ENCODE measurements around the gene TAF8.

DNA sequence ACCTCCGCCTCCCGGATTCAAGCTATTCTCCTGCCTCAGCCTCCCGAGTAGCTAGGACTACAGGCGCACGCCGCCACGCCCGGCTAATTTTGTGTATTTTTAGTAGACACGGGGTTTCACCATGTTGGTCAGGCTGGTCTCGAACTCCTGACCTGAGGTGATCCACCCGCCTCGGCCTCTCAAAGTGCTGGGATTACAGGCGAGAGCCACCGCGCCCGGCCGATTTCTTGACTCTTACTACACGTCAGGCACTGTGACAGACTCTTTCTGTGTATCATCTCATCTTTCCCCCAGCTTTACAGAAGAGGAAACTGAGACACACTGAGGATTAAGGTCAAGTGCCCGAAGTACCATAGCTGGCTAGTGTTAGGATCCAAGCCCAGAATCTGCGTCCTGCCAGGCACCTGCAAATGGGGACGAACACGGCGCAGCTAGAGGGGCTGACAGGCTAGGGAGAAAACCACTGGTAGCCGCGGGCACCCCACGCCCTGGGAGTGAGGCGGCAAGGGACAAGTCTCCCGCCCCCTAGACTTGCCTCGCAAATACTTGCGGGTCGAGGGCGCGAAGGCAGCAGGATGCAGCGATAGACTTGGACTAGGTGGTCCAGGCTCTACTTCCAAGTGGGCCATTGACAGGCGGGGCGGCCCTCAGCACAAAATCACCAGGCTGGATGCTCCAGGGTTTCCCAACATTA is 1.1 kb upstream of the TAF8 start:
- TF ChIP-seq, protein P1, sequence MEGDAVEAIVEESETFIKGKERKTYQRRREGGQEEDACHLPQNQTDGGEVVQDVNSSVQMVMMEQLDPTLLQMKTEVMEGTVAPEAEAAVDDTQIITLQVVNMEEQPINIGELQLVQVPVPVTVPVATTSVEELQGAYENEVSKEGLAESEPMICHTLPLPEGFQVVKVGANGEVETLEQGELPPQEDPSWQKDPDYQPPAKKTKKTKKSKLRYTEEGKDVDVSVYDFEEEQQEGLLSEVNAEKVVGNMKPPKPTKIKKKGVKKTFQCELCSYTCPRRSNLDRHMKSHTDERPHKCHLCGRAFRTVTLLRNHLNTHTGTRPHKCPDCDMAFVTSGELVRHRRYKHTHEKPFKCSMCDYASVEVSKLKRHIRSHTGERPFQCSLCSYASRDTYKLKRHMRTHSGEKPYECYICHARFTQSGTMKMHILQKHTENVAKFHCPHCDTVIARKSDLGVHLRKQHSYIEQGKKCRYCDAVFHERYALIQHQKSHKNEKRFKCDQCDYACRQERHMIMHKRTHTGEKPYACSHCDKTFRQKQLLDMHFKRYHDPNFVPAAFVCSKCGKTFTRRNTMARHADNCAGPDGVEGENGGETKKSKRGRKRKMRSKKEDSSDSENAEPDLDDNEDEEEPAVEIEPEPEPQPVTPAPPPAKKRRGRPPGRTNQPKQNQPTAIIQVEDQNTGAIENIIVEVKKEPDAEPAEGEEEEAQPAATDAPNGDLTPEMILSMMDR (IDR thresholded peaks at IDR 0.05; ENCODE audit: low read length) = no peak
- TF ChIP-seq EZH2phosphoT487 (IDR thresholded peaks at IDR 0.05; ENCODE audit: low read length) (no peak), EZH2 (optimal IDR thresholded peaks at IDR 0.05; ENCODE audit: low read depth, low read length) (no peak)

All from MM.1S (cell line).